Measurements from ENCODE around the gene FZD1.

GRCh38 chr7:91264924-91265681 lies 870 bp downstream of the FZD1 start:
- no peak for TF ChIP-seq POLR2AphosphoS5 (IDR thresholded peaks at IDR 0.05; ENCODE audit: low read depth, low read length)
- no peak for TF ChIP-seq CTCF (IDR thresholded peaks at IDR 0.05 in 2 of 3, conservative IDR thresholded peaks at IDR 0.05 in 1 of 3; ENCODE audit: borderline replicate concordance in 1 of 3, insufficient read depth in 1 of 3, low read depth in 2 of 3, low read length in 2 of 3)
- TF ChIP-seq EZH2 (IDR thresholded peaks at IDR 0.05): no peak
- no peak for TF ChIP-seq JUND (IDR thresholded peaks at IDR 0.05)
- TF ChIP-seq CEBPB (IDR thresholded peaks at IDR 0.05; ENCODE audit: low read depth): no peak
